Measurements from ENCODE around the gene SRXN1. TPM values are rescaled to one million over a fixed set of nuclear protein-coding genes. Genes with fewer than 3 reads are reported as not detected.

The SRXN1 gene
- total and polyA plus RNA-seq, 2 donors (not counting 3 experiments of a cell fraction or from before 2014, with no cell fraction given): 19.3 to 24.9 TPM

Other genes starting within 250 kb of the SRXN1 start
- 80.4 and 86.0 TPM in 2 replicates for gene RBCK1, start 244.9 kb downstream of the SRXN1 start, total RNA-seq
- gene RBCK1, start 244.9 kb downstream of the SRXN1 start, polyA plus RNA-seq: 82.7 and 98.3 TPM in 2 replicates
- 30.6 and 34.3 TPM in 2 replicates for gene TBC1D20, start 190.7 kb downstream of the SRXN1 start, total RNA-seq
- gene TBC1D20, start 190.7 kb downstream of the SRXN1 start, polyA plus RNA-seq: 33.3 and 36.1 TPM in 2 replicates
- gene CSNK2A1, start 109.4 kb downstream of the SRXN1 start, total RNA-seq: 134 and 142 TPM in 2 replicates
- gene CSNK2A1, start 109.4 kb downstream of the SRXN1 start, polyA plus RNA-seq: 57.0 and 68.4 TPM in 2 replicates
- gene TCF15, start 42.9 kb downstream of the SRXN1 start, total RNA-seq: 1.3 TPM in 1 of 2 replicates, not detected in the other
- 0.07 and 0.13 TPM in 2 replicates for gene TCF15, start 42.9 kb downstream of the SRXN1 start, polyA plus RNA-seq
- gene SCRT2, start 22.6 kb upstream of the SRXN1 start, total RNA-seq: not detected in 2 replicates
- gene SCRT2, start 22.6 kb upstream of the SRXN1 start, polyA plus RNA-seq: not detected in 2 replicates
- not detected in 2 replicates for gene SLC52A3, start 115.3 kb upstream of the SRXN1 start, total RNA-seq
- gene SLC52A3, start 115.3 kb upstream of the SRXN1 start, polyA plus RNA-seq: not detected in 2 replicates
- gene FAM110A, start 180.5 kb upstream of the SRXN1 start, total RNA-seq: 4.6 and 5.8 TPM in 2 replicates
- gene FAM110A, start 180.5 kb upstream of the SRXN1 start, polyA plus RNA-seq: 5.4 and 7.2 TPM in 2 replicates